ENCODE results near the gene PKP4.

PKP4 gene

DNA sequence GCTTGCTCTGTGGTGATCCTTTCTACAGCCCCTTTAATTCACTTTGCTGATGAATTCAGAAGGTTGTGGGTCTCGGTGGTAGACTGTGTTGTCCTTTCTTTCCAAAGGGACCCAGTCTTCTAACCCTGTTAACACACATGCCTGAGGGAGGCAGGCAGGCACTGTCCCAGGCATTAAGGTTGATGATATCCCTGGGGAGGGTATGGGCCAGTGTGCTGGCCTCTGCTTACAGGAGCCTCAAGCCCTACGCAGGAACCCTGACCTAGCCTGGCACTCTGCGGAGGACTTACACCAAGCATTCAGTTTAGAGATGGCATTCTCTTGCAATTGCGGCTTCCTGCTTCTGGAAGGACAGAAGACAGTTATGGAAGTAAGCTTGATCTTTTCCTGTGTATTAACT is 102.5 kb downstream of the PKP4 start:
- no peak for TF ChIP-seq EZH2 (IDR thresholded peaks at IDR 0.05; ENCODE audit: borderline replicate concordance, low read depth, low read length, severe bottlenecking)
- TF ChIP-seq, protein P1, sequence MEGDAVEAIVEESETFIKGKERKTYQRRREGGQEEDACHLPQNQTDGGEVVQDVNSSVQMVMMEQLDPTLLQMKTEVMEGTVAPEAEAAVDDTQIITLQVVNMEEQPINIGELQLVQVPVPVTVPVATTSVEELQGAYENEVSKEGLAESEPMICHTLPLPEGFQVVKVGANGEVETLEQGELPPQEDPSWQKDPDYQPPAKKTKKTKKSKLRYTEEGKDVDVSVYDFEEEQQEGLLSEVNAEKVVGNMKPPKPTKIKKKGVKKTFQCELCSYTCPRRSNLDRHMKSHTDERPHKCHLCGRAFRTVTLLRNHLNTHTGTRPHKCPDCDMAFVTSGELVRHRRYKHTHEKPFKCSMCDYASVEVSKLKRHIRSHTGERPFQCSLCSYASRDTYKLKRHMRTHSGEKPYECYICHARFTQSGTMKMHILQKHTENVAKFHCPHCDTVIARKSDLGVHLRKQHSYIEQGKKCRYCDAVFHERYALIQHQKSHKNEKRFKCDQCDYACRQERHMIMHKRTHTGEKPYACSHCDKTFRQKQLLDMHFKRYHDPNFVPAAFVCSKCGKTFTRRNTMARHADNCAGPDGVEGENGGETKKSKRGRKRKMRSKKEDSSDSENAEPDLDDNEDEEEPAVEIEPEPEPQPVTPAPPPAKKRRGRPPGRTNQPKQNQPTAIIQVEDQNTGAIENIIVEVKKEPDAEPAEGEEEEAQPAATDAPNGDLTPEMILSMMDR (IDR thresholded peaks at IDR 0.05; ENCODE audit: borderline replicate concordance, extremely low read depth, low read length, poor library complexity, severe bottlenecking): no peak
- H3K9me3 ChIP-seq (ENCODE audit: insufficient read depth, low read length, severe bottlenecking): no peaks in the 10 kb centered on the region
- H3K4me2 ChIP-seq (ENCODE audit: insufficient read depth, low read length): no peak overlapping the region
- H3K9ac ChIP-seq (ENCODE audit: low read depth, low read length): no peak overlapping the region
- no peaks in the 10 kb centered on the region; the same call in 1 of the 2 replicates for H3K36me3 ChIP-seq (ENCODE audit: insufficient read depth, low read length)
- no peaks in the 10 kb centered on the region for H3K27me3 ChIP-seq (ENCODE audit: insufficient read depth, low read length, poor library complexity)
- H3K27ac ChIP-seq (ENCODE audit: low read length): no peak overlapping the region
- ATAC-seq (ENCODE audit: insufficient read depth, low read depth) (no peak), DNase-seq (no peak)
- H4K20me1 ChIP-seq (ENCODE audit: insufficient read depth, low read length): peaks cover 4% of the 10 kb centered on the region; the same call in 1 of the 2 replicates
- H3K4me1 ChIP-seq (ENCODE audit: insufficient read depth, low read length): no peaks in the 10 kb centered on the region
- no peaks in the 10 kb centered on the region for H3K79me2 ChIP-seq (ENCODE audit: insufficient read depth, low read length)
- H2AFZ ChIP-seq (ENCODE audit: low read depth, low read length): no peak overlapping the region
- no peak overlapping the region for H3K4me3 ChIP-seq (ENCODE audit: low read depth in 1 of 2, low read length in 2 of 2)

GRCh38 chr2:158560259-158560658 is 103.5 kb downstream of the PKP4 start:
- Histone ChIP-seq H3K79me2 (ENCODE audit: insufficient read depth, low read length) (no peaks in the 10 kb centered on the region), H3K4me2 (ENCODE audit: insufficient read depth, low read length) (no peak overlapping the region), H3K4me1 (ENCODE audit: insufficient read depth, low read length) (no peaks in the 10 kb centered on the region), H3K27ac (ENCODE audit: low read length) (no peak overlapping the region), H3K27me3 (ENCODE audit: insufficient read depth, low read length, poor library complexity) (no peaks in the 10 kb centered on the region), H2AFZ (ENCODE audit: low read depth, low read length) (no peak overlapping the region), H4K20me1 (ENCODE audit: insufficient read depth, low read length) (peaks cover 4% of the 10 kb centered on the region; the same call in 1 of the 2 replicates), H3K4me3 (ENCODE audit: low read depth in 1 of 2, low read length in 2 of 2) (no peak overlapping the region), H3K9me3 (ENCODE audit: insufficient read depth, low read length, severe bottlenecking) (no peaks in the 10 kb centered on the region), H3K9ac (ENCODE audit: low read depth, low read length) (no peak overlapping the region), H3K36me3 (ENCODE audit: insufficient read depth, low read length) (no peaks in the 10 kb centered on the region; the same call in 1 of the 2 replicates)
- ATAC-seq (ENCODE audit: insufficient read depth, low read depth): no peak
- no peak for TF ChIP-seq EZH2 (IDR thresholded peaks at IDR 0.05; ENCODE audit: borderline replicate concordance, low read depth, low read length, severe bottlenecking)
- TF ChIP-seq, protein P1 (IDR thresholded peaks at IDR 0.05; ENCODE audit: borderline replicate concordance, extremely low read depth, low read length, poor library complexity, severe bottlenecking): no peak
- DNase-seq: no peak

GRCh38 chr2:158561054-158561453 is 104.3 kb downstream of the PKP4 start:
- Histone ChIP-seq H2AFZ (ENCODE audit: low read depth, low read length) (no peak overlapping the region), H3K79me2 (ENCODE audit: insufficient read depth, low read length) (no peaks in the 10 kb centered on the region), H3K36me3 (ENCODE audit: insufficient read depth, low read length) (no peaks in the 10 kb centered on the region; the same call in 1 of the 2 replicates), H3K9ac (ENCODE audit: low read depth, low read length) (no peak overlapping the region), H4K20me1 (ENCODE audit: insufficient read depth, low read length) (peaks cover 4% of the 10 kb centered on the region; the same call in 1 of the 2 replicates), H3K27ac (ENCODE audit: low read length) (no peak overlapping the region), H3K4me3 (ENCODE audit: low read depth in 1 of 2, low read length in 2 of 2) (no peak overlapping the region), H3K4me1 (ENCODE audit: insufficient read depth, low read length) (no peaks in the 10 kb centered on the region), H3K4me2 (ENCODE audit: insufficient read depth, low read length) (no peak overlapping the region), H3K27me3 (ENCODE audit: insufficient read depth, low read length, poor library complexity) (no peaks in the 10 kb centered on the region), H3K9me3 (ENCODE audit: insufficient read depth, low read length, severe bottlenecking) (no peaks in the 10 kb centered on the region)
- ATAC-seq (ENCODE audit: insufficient read depth, low read depth) (no peak), DNase-seq (no peak)
- TF ChIP-seq, protein P1 (IDR thresholded peaks at IDR 0.05; ENCODE audit: borderline replicate concordance, extremely low read depth, low read length, poor library complexity, severe bottlenecking): no peak

- TF ChIP-seq, protein P1 (IDR thresholded peaks at IDR 0.05; ENCODE audit: borderline replicate concordance, extremely low read depth, low read length, poor library complexity, severe bottlenecking): no peak
- TF ChIP-seq EZH2 (IDR thresholded peaks at IDR 0.05; ENCODE audit: borderline replicate concordance, low read depth, low read length, severe bottlenecking): no peak
- no peak for DNase-seq
Measured at GRCh38 chr2:158567208-158567607, 110.5 kb downstream of the PKP4 start.

More at GRCh38 chr2:158567208-158567607, 110.5 kb downstream of the PKP4 start:
- Histone ChIP-seq H3K4me2 (ENCODE audit: insufficient read depth, low read length) (no peak overlapping the region), H3K27ac (ENCODE audit: low read length) (no peak overlapping the region), H2AFZ (ENCODE audit: low read depth, low read length) (no peak overlapping the region), H3K79me2 (ENCODE audit: insufficient read depth, low read length) (no peaks in the 10 kb centered on the region), H3K27me3 (ENCODE audit: insufficient read depth, low read length, poor library complexity) (no peaks in the 10 kb centered on the region), H3K4me1 (ENCODE audit: insufficient read depth, low read length) (no peaks in the 10 kb centered on the region), H3K9me3 (ENCODE audit: insufficient read depth, low read length, severe bottlenecking) (no peaks in the 10 kb centered on the region), H4K20me1 (ENCODE audit: insufficient read depth, low read length) (no peaks in the 10 kb centered on the region), H3K36me3 (ENCODE audit: insufficient read depth, low read length) (no peaks in the 10 kb centered on the region), H3K9ac (ENCODE audit: low read depth, low read length) (no peak overlapping the region), H3K4me3 (ENCODE audit: low read depth in 1 of 2, low read length in 2 of 2) (no peak overlapping the region)
- no peak for ATAC-seq (ENCODE audit: insufficient read depth, low read depth)
